Measurements from ENCODE around the gene RNF20.
"Not testable (repeated sequence)": the region's sequence is repeated elsewhere in the genome, so short reads cannot be mapped to it uniquely, and the experiment has no call there.

The RNF20 gene

GRCh38 chr9:101536938-101537337, 3.3 kb downstream of the RNF20 start:
- Histone ChIP-seq H3K4me1 (ENCODE audit: insufficient read depth, low read length) (peaks cover 34% of the 10 kb centered on the region), H3K9me3 (ENCODE audit: low read length) (no peaks in the 10 kb centered on the region), H3K4me3 (ENCODE audit: low read depth in 1 of 2, low read length in 2 of 2) (no peak overlapping the region), H3K27me3 (ENCODE audit: control insufficient read depth in 1 of 2, insufficient read depth in 2 of 2, low read length in 2 of 2) (no peaks in the 10 kb centered on the region), H3K9ac (ENCODE audit: low read length) (no peak overlapping the region), H3K27ac (ENCODE audit: low read depth, low read length) (no peak overlapping the region), H3K36me3 (ENCODE audit: insufficient read depth, low read length) (peaks cover 43% of the 10 kb centered on the region)

DNA sequence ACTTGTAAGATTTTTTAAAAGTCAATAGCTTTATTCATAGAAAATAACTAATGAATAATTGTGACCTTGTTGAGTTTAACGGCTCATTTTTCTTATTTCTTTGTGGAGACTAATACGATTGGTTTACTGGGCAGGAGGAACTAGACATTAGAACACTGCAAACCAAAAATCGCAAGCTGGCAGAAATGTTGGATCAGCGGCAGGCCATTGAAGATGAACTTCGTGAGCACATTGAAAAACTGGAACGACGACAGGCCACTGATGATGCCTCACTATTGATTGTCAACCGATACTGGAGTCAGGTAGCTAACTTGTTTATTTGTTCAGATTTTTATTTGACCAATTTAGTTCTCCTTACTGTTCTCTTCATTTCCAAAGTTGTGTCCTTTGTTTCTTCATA, 6.4 kb downstream of the RNF20 start:
- no peaks in the 10 kb centered on the region for H3K27me3 ChIP-seq (ENCODE audit: control insufficient read depth in 1 of 2, insufficient read depth in 2 of 2, low read length in 2 of 2)
- peaks cover 30% of the 10 kb centered on the region for H3K4me1 ChIP-seq (ENCODE audit: insufficient read depth, low read length)
- H3K27ac ChIP-seq (ENCODE audit: low read depth, low read length) = no peak overlapping the region
- peaks cover 61% of the 10 kb centered on the region for H3K36me3 ChIP-seq (ENCODE audit: insufficient read depth, low read length)
- no peaks in the 10 kb centered on the region for H3K9me3 ChIP-seq (ENCODE audit: low read length)
- H3K4me3 ChIP-seq (ENCODE audit: low read depth in 1 of 2, low read length in 2 of 2) = no peak overlapping the region
- no peak overlapping the region for H3K9ac ChIP-seq (ENCODE audit: low read length)

DNA sequence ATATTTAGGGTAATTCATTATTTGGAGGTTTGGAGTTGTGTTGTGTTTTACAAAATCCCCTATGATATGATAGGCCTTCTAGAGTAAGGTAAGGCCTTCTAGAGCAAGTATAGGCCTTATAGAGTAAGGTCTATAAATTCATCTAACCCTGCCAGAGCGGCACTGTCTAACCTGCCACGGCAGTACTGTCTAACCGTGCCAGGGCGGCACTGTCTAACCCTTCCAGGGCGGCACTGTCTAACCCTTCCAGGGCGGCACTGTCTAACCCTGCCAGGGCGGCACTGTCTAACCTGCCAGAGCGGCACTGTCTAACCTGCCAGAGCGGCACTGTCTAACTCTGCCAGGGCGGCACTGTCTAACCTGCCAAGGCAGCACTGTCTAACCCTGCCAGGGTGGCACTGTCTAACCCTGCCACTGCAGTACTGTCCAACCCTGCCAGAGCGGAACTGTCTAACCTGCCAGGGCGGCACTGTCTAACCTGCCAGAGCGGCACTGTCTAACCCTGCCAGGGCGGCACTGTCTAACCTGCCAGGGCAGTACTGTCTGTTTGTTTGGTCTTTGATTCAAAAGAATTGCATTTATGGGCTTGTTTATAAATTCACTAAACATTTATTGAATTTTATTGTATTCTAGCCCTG, 9.6 kb downstream of the RNF20 start:
- peaks cover 62% of the 10 kb centered on the region for H3K36me3 ChIP-seq (ENCODE audit: insufficient read depth, low read length)
- H3K4me3 ChIP-seq (ENCODE audit: low read depth in 1 of 2, low read length in 2 of 2) = no peak overlapping the region
- no peaks in the 10 kb centered on the region for H3K9me3 ChIP-seq (ENCODE audit: low read length)
- no peaks in the 10 kb centered on the region for H3K27me3 ChIP-seq (ENCODE audit: control insufficient read depth in 1 of 2, insufficient read depth in 2 of 2, low read length in 2 of 2)
- H3K9ac ChIP-seq (ENCODE audit: low read length) = no peak overlapping the region
- H3K27ac ChIP-seq (ENCODE audit: low read depth, low read length) = no peak overlapping the region
- no peaks in the 10 kb centered on the region for H3K4me1 ChIP-seq (ENCODE audit: insufficient read depth, low read length)

DNA sequence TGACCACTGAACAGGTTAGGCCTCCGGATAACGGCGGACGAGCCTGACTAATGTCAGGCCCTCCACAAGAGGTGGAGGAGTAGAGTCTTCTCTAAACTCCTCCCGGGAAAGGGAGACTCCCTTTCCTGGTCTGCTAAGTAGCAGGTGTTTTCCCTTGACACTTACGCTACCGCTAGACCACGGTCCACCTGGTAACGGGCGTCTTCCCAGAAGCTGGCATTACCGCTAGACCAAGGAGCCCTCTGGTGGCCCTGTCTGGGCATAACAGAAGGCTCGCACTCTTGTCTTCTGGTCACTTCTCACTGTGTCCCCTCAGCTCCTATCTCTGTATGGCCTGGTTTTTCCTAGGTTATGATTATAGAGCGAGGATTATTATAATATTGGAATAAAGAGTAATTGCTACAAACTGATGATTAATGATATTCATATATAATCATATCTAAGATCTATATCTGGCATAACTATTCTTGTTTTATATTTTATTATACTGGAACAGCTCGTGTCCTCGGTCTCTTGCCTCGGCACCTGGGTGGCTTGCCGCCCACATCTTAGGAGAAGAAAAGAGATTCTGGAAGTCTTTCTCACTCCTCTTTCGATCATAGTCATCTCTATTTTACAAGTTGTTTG, 15.9 kb downstream of the RNF20 start:
- H3K4me3 ChIP-seq (ENCODE audit: low read depth in 1 of 2, low read length in 2 of 2); H3K27me3 ChIP-seq (ENCODE audit: control insufficient read depth in 1 of 2, insufficient read depth in 2 of 2, low read length in 2 of 2); H3K27ac ChIP-seq (ENCODE audit: low read depth, low read length); H3K9me3 ChIP-seq (ENCODE audit: low read length); H3K9ac ChIP-seq (ENCODE audit: low read length); H3K4me1 ChIP-seq (ENCODE audit: insufficient read depth, low read length): not testable (repeated sequence)
- H3K36me3 ChIP-seq (ENCODE audit: insufficient read depth, low read length) = peaks cover 73% of the 10 kb centered on the region

DNA sequence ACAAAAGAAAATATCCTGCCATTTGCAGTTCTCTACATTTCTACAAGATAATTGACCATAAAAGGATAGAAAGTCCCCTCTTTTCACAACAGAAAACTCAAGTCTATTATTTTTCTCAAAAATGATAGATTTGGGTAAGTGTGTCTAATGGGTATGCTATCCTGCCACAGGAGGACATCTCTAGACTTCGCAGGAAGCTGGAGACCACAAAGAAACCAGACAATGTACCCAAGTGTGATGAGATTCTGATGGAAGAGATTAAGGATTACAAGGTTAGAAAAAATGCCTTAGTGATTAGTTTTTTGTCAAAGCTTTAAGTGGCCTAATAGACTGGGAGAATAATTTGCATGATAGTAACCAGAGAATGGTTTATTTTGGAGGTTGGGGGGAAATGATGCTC, 28.1 kb downstream of the RNF20 start:
- H3K27ac ChIP-seq (ENCODE audit: low read depth, low read length) = no peak overlapping the region
- peaks cover 37% of the 10 kb centered on the region for H3K36me3 ChIP-seq (ENCODE audit: insufficient read depth, low read length)
- no peaks in the 10 kb centered on the region for H3K27me3 ChIP-seq (ENCODE audit: control insufficient read depth in 1 of 2, insufficient read depth in 2 of 2, low read length in 2 of 2)
- no peaks in the 10 kb centered on the region for H3K4me1 ChIP-seq (ENCODE audit: insufficient read depth, low read length)
- H3K4me3 ChIP-seq (ENCODE audit: low read depth in 1 of 2, low read length in 2 of 2) = no peak overlapping the region
- no peak overlapping the region for H3K9ac ChIP-seq (ENCODE audit: low read length)
- H3K9me3 ChIP-seq (ENCODE audit: low read length) = no peaks in the 10 kb centered on the region

DNA sequence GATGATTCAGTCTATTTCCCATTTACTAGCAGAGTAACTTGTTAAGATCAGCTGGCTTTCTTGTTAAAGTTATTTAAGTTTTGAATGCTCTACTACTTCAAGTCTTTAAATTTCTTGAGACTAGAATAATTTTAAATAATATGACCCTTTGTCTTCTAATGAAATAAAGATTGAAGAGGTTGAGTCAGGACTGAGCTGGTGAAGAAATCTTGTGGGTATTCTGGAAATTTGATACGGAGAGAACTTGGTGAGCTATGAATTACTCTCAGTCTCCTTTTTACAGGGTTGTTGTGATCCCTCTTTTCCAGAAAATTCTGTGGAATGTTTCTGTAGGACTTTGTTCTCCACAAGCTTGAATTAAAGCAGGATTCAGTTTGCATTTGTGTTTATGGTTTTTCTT, 29.3 kb downstream of the RNF20 start:
- Histone ChIP-seq H3K4me1 (ENCODE audit: insufficient read depth, low read length) (no peaks in the 10 kb centered on the region), H3K27me3 (ENCODE audit: control insufficient read depth in 1 of 2, insufficient read depth in 2 of 2, low read length in 2 of 2) (no peaks in the 10 kb centered on the region), H3K4me3 (ENCODE audit: low read depth in 1 of 2, low read length in 2 of 2) (no peak overlapping the region), H3K9me3 (ENCODE audit: low read length) (no peaks in the 10 kb centered on the region), H3K27ac (ENCODE audit: low read depth, low read length) (no peak overlapping the region), H3K36me3 (ENCODE audit: insufficient read depth, low read length) (peaks cover 39% of the 10 kb centered on the region), H3K9ac (ENCODE audit: low read length) (no peak overlapping the region)

DNA sequence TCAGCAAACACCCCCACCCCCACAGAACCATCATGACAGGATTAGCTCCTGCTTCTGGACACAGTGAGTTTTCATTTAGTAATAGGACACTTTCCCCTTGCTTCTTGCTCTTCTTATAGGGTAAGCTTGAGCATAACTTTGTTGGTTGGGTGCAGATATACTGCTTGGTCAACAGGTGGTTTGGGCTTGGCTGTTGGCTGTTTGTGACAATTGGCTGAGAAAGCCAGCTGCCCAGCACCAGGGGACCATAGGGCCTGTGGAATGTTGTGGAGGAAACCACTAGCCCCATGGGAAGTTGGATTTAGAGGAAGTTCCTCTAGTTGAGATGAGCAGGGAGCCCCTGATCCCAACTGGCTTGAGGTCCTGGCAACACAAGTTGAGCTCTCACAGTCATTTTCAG, 30.6 kb downstream of the RNF20 start:
- peaks cover 38% of the 10 kb centered on the region for H3K36me3 ChIP-seq (ENCODE audit: insufficient read depth, low read length)
- H3K4me1 ChIP-seq (ENCODE audit: insufficient read depth, low read length) = no peaks in the 10 kb centered on the region
- no peaks in the 10 kb centered on the region for H3K27me3 ChIP-seq (ENCODE audit: control insufficient read depth in 1 of 2, insufficient read depth in 2 of 2, low read length in 2 of 2)
- no peaks in the 10 kb centered on the region for H3K9me3 ChIP-seq (ENCODE audit: low read length)
- H3K27ac ChIP-seq (ENCODE audit: low read depth, low read length) = no peak overlapping the region
- no peak overlapping the region for H3K4me3 ChIP-seq (ENCODE audit: low read depth in 1 of 2, low read length in 2 of 2)
- no peak overlapping the region for H3K9ac ChIP-seq (ENCODE audit: low read length)

GRCh38 chr9:101566904-101567724, 33.5 kb downstream of the RNF20 start:
- H3K36me3 ChIP-seq (ENCODE audit: insufficient read depth, low read length) = peaks cover 26% of the 10 kb centered on the region
- H3K9me3 ChIP-seq (ENCODE audit: low read length) = no peaks in the 10 kb centered on the region
- H3K27ac ChIP-seq (ENCODE audit: low read depth, low read length) = no peak overlapping the region
- no peak overlapping the region for H3K4me3 ChIP-seq (ENCODE audit: low read depth in 1 of 2, low read length in 2 of 2)
- H3K4me1 ChIP-seq (ENCODE audit: insufficient read depth, low read length) = no peaks in the 10 kb centered on the region
- H3K9ac ChIP-seq (ENCODE audit: low read length) = no peak overlapping the region
- H3K27me3 ChIP-seq (ENCODE audit: control insufficient read depth in 1 of 2, insufficient read depth in 2 of 2, low read length in 2 of 2) = no peaks in the 10 kb centered on the region

DNA sequence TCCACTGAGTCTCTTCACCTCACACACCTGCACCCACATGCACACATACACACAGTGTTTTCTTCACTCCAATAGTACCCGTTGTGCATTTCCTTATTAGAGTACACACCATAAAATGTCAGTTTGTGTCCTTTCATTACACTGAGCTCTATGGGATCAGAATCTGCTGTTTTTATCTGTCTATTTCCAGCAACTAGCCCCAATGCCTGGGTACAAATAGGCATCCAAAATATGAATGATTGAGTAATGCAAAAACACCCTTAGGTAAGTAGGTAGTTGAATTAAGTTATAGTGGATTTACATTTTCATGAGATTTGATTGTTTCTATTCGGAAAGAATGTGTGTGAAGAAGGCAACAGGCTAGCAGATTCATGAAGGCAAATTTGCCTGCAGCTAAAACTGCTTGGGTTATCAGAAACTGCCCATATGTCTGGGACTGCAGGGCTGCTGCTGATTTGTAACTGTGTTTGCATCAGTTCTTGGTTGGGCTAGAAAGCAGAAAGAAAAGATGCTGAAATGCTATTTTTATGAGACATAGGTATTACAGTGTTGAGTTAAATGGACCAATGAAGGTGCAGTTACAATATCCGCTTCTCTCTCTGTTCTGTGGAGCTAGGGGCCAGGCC, 34.2 kb downstream of the RNF20 start:
- H3K27me3 ChIP-seq (ENCODE audit: control insufficient read depth in 1 of 2, insufficient read depth in 2 of 2, low read length in 2 of 2) = no peaks in the 10 kb centered on the region
- no peak overlapping the region for H3K4me3 ChIP-seq (ENCODE audit: low read depth in 1 of 2, low read length in 2 of 2)
- no peaks in the 10 kb centered on the region for H3K4me1 ChIP-seq (ENCODE audit: insufficient read depth, low read length)
- no peak overlapping the region for H3K9ac ChIP-seq (ENCODE audit: low read length)
- no peak overlapping the region for H3K27ac ChIP-seq (ENCODE audit: low read depth, low read length)
- H3K36me3 ChIP-seq (ENCODE audit: insufficient read depth, low read length) = peaks cover 19% of the 10 kb centered on the region
- no peaks in the 10 kb centered on the region for H3K9me3 ChIP-seq (ENCODE audit: low read length)

DNA sequence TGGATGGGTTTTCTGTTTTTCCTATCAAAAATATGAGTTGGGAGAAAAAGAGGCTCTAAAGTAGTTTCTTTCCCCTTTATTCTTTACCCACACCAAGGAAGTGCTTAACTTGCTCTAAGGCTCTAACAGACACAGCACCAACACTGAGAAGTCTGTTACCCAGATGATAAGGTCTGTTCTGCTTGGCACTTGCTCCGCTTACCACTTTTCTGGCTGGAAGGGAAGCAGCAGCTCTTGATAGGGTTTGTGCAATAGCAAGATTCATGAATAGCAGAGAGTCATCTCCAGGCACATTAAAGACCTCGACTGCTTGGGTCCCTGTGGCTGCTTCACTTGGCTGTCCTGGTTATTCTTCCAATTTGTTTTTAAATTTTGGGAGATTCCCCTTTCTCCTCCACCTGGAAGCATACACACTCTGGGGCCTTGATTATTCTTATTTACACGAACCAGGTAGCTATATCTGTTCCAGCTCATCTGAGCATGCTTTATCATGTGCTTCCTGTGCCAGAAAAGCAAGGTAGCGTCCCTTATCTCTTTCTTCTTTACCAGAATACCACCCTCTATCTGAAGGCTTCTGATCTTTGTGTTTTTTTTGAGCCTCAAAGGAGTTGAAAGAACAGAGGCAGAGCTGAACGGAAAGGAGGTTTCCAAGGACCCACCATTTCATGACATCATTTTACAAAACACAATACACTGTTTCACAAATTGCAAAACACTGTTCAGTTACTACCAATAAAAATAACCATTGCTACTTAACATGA, 36.3 kb downstream of the RNF20 start:
- Histone ChIP-seq H3K27ac (ENCODE audit: low read depth, low read length) (no peak overlapping the region), H3K9me3 (ENCODE audit: low read length) (no peaks in the 10 kb centered on the region), H3K27me3 (ENCODE audit: control insufficient read depth in 1 of 2, insufficient read depth in 2 of 2, low read length in 2 of 2) (no peaks in the 10 kb centered on the region), H3K4me3 (ENCODE audit: low read depth in 1 of 2, low read length in 2 of 2) (no peak overlapping the region), H3K4me1 (ENCODE audit: insufficient read depth, low read length) (no peaks in the 10 kb centered on the region), H3K36me3 (ENCODE audit: insufficient read depth, low read length) (peaks cover 9% of the 10 kb centered on the region), H3K9ac (ENCODE audit: low read length) (no peak overlapping the region)

DNA sequence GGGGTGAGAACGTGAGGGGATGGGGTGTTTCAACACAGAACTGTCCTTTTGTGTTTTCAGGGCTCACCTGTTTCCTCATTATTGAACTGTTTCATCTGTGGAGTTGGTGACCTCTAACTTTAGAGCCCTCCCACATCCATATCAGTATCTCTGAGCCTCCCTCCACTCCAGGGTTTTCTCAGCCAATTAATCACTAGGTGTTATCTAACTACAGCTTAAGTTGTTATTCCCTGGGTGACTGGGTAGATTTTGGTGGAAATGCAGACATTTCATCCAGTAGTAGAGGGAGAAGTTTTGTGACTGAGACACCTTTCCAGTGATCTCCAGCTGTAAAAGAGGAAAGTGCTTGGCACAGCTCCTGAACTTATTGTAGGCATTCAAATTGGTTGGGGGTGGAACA, 37.5 kb downstream of the RNF20 start:
- H3K9me3 ChIP-seq (ENCODE audit: low read length) = no peaks in the 10 kb centered on the region
- no peaks in the 10 kb centered on the region for H3K4me1 ChIP-seq (ENCODE audit: insufficient read depth, low read length)
- H3K36me3 ChIP-seq (ENCODE audit: insufficient read depth, low read length) = peaks cover 9% of the 10 kb centered on the region
- no peaks in the 10 kb centered on the region for H3K27me3 ChIP-seq (ENCODE audit: control insufficient read depth in 1 of 2, insufficient read depth in 2 of 2, low read length in 2 of 2)
- no peak overlapping the region for H3K27ac ChIP-seq (ENCODE audit: low read depth, low read length)
- no peak overlapping the region for H3K9ac ChIP-seq (ENCODE audit: low read length)
- H3K4me3 ChIP-seq (ENCODE audit: low read depth in 1 of 2, low read length in 2 of 2) = no peak overlapping the region
